Smooth muscle cell (in vitro differentiated cells): Measurements from ENCODE around the gene AEBP2. TPM values are rescaled to one million over a fixed set of nuclear protein-coding genes. Genes with fewer than 3 reads are reported as not detected.
"Not testable (repeated sequence)": the region's sequence is repeated elsewhere in the genome, so short reads cannot be mapped to it uniquely, and the experiment has no call there.

Experiments used
- DNase-seq: peaks from one replicate; lab custom pipeline; 2025; ENCODE audit not compliant: unreplicated experiment; lab: John Stamatoyannopoulos, UW
- H2AFZ ChIP-seq: fragments of 200-600 bp; sonication (generic); 2 replicates; pipeline ENCODE4 v1.6.0; 2016; ENCODE audit warnings: antibody characterized with exemption, low read depth, mild to moderate bottlenecking
- H3F3A ChIP-seq: fragments of 200-600 bp; sonication (generic); 2 replicates; pipeline ENCODE4 v1.6.0; 2017; ENCODE audit warnings: antibody characterized with exemption, low read depth
- H3K27ac ChIP-seq: fragments of 200-600 bp; sonication (generic); 2 replicates; pipeline ENCODE4 v1.5.1; 2016; ENCODE audit warnings: low read depth, mild to moderate bottlenecking
- H3K27me3 ChIP-seq: fragments of 200-600 bp; sonication (generic); 2 replicates; pipeline ENCODE4 v1.6.1; 2016; ENCODE audit warnings: low read depth, mild to moderate bottlenecking
- H3K36me3 ChIP-seq: fragments of 200-600 bp; sonication (generic); 2 replicates; pipeline ENCODE4 v1.5.1; 2016; ENCODE audit warnings: low read depth
- H3K4me1 ChIP-seq: fragments of 200-600 bp; sonication (generic); 2 replicates; pipeline ENCODE4 v1.5.1; 2016; ENCODE audit warnings: low read depth
- H3K4me2 ChIP-seq: fragments of 200-600 bp; sonication (generic); 2 replicates; pipeline ENCODE4 v1.6.0; 2016; ENCODE audit warnings: mild to moderate bottlenecking
- H3K4me3 ChIP-seq: fragments of 200-600 bp; sonication (generic); 2 replicates; pipeline ENCODE4 v1.5.1; 2016; ENCODE audit warnings: mild to moderate bottlenecking
- H3K79me2 ChIP-seq: fragments of 200-600 bp; sonication (generic); 2 replicates; pipeline ENCODE4 v1.6.0; 2016; ENCODE audit warnings: low read depth, mild to moderate bottlenecking
- H3K9ac ChIP-seq: fragments of 200-600 bp; sonication (generic); 2 replicates; pipeline ENCODE4 v1.6.0; 2016; ENCODE audit warnings: low read depth
- H3K9me3 ChIP-seq: fragments of 200-600 bp; sonication (generic); replicated peaks from 2 replicates; pipeline ENCODE4 v1.5.1; 2016; ENCODE audit warnings: low read depth
- H4K20me1 ChIP-seq: fragments of 200-600 bp; sonication (generic); 2 replicates; pipeline ENCODE4 v1.6.0; 2016; ENCODE audit warnings: low read depth
- WGBS: methylation state at CpG from one replicate; pipeline ENCODE4 v1.1.7; 2016; ENCODE audit warnings: low lambda C conversion rate; 5-methylcytosine and 5-hydroxymethylcytosine counted together
- polyA plus RNA-seq: library from polyadenylated mRNA; unstranded; fragments of >200 nt; fragmentation: Nextera tagmentation; extraction: Ambion mirVana; gene quantifications from 2 replicates; pipeline ENCODE4 v1.2.1, GENCODE V29; 2016
- total RNA-seq: library from RNA; depleted of rRNA; stranded (reverse); fragments of >200 nt; gene quantifications from 2 replicates; pipeline ENCODE4 v1.2.3, GENCODE V29; 2014
- TF ChIP-seq, protein P1 (sequence below): fragments of 200-600 bp; sonication (generic); IDR thresholded peaks from 2 replicates; pipeline ENCODE4 v1.5.1; 2017; ENCODE audit warnings: borderline replicate concordance, mild to moderate bottlenecking, antibody characterized with exemption; ENCODE audit not compliant: insufficient read depth, poor library complexity, severe bottlenecking

The AEBP2 gene, protein sequence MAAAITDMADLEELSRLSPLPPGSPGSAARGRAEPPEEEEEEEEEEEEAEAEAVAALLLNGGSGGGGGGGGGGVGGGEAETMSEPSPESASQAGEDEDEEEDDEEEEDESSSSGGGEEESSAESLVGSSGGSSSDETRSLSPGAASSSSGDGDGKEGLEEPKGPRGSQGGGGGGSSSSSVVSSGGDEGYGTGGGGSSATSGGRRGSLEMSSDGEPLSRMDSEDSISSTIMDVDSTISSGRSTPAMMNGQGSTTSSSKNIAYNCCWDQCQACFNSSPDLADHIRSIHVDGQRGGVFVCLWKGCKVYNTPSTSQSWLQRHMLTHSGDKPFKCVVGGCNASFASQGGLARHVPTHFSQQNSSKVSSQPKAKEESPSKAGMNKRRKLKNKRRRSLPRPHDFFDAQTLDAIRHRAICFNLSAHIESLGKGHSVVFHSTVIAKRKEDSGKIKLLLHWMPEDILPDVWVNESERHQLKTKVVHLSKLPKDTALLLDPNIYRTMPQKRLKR
- total RNA-seq = 23.3 and 24.5 TPM in 2 replicates
- polyA plus RNA-seq = 7.4 and 7.6 TPM in 2 replicates

DNA sequence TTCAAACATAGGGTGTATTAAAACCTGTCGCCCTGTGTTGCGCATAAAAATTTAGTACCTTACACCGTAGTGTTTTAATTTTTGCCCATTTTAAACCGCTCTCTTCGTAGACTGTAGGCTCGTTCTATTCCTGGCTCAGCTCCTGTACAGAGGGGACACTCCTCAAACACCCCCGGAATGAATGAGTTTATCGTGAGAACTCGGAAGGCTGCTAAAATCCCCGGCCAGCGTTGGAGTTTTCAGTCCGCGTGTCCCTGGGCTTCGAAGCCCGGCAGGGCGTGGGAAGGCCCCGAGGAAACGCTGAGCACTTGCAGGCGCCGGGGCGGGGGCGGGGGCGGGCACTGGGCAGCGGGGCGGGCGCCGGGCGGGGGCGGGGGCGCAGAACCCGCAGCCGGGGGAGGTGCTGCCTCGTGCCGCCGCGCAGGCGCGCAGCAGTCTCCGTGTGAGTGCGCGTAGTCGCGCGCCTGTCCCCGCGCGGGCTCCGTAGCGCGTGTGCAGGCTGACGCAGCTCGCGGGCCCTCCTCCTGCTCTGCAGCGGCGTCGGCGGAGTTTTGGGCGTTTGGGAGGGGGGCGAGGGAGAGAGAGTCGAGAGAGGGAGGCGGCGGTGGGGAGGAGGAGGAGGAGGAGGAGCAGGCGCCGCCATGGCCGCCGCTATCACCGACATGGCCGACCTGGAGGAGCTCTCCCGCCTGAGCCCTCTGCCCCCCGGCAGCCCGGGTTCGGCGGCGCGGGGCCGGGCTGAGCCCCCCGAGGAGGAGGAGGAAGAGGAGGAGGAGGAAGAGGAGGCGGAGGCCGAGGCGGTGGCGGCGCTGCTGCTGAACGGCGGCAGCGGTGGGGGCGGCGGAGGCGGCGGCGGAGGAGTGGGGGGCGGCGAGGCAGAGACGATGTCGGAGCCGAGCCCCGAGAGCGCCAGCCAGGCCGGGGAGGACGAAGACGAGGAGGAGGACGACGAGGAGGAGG lies at the start of gene AEBP2:
Gene AEBP2 (plus strand): TSS at position 434 of the 960 bp plus-strand sequence. CDS start 208 bp downstream, at position 642.
- H3K79me2 ChIP-seq = peaks cover 47% of the 10 kb centered on the region
- TF ChIP-seq, protein P1, sequence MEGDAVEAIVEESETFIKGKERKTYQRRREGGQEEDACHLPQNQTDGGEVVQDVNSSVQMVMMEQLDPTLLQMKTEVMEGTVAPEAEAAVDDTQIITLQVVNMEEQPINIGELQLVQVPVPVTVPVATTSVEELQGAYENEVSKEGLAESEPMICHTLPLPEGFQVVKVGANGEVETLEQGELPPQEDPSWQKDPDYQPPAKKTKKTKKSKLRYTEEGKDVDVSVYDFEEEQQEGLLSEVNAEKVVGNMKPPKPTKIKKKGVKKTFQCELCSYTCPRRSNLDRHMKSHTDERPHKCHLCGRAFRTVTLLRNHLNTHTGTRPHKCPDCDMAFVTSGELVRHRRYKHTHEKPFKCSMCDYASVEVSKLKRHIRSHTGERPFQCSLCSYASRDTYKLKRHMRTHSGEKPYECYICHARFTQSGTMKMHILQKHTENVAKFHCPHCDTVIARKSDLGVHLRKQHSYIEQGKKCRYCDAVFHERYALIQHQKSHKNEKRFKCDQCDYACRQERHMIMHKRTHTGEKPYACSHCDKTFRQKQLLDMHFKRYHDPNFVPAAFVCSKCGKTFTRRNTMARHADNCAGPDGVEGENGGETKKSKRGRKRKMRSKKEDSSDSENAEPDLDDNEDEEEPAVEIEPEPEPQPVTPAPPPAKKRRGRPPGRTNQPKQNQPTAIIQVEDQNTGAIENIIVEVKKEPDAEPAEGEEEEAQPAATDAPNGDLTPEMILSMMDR = no peak
- peaks cover 29% of the 10 kb centered on the region for H3K4me1 ChIP-seq
- H3K4me2 ChIP-seq = peak within 1 kb of the TSS; percentile 100
- DNase-seq = peak; percentile 75
- H3K9me3 ChIP-seq = no peaks in the 10 kb centered on the region
- peak within 1 kb of the TSS; percentile 86 for H3K27ac ChIP-seq
- peaks cover 41% of the 10 kb centered on the region for H4K20me1 ChIP-seq
- peak within 1 kb of the TSS; percentile 98 for H3K9ac ChIP-seq
- no peaks in the 10 kb centered on the region for H3K36me3 ChIP-seq
- 7% methylated on average over 49 of the region's 102 CpGs for WGBS
- H3F3A ChIP-seq = peaks cover 6% of the 10 kb centered on the region
- peak within 1 kb of the TSS; percentile 97 for H3K4me3 ChIP-seq
- no peaks in the 10 kb centered on the region for H3K27me3 ChIP-seq
- peak within 1 kb of the TSS; percentile 96 for H2AFZ ChIP-seq

DNA sequence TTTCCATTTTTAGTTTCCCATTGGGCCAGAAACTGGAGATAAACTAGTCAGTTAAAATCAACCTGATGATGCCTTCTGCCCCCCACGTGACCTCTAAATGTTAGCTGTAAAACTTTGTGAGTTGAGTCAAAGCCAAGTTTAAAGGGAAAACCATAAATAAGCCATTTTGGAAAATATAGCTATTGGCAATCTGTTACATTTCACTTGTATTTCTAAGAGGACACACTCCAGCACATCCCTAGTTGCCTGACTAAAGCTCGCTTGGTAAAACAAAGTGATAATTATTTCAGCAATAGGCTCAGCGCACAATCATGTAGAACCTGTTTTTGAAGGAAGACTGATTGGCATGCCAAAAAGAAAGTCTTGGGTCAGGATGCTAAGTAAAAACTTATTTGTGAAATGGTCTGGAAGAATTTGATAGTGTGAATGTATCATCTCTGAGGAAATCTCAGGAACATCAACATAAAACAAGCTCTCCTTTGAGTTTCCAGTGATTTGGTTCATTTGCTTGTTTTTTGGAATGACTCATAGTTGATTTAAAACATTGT lies 49.2 kb upstream of the AEBP2 start:
- H3K4me1 ChIP-seq = no peaks in the 10 kb centered on the region
- H3K27me3 ChIP-seq = no peaks in the 10 kb centered on the region
- H3K9me3 ChIP-seq = no peaks in the 10 kb centered on the region
- no peak overlapping the region for H3K9ac ChIP-seq
- no peaks in the 10 kb centered on the region for H3F3A ChIP-seq
- H3K4me2 ChIP-seq = no peak overlapping the region
- H3K27ac ChIP-seq = no peak overlapping the region
- no peak overlapping the region for H2AFZ ChIP-seq
- WGBS = 82% methylated on average over 3 of the region's 3 CpGs
- H3K79me2 ChIP-seq = no peaks in the 10 kb centered on the region
- no peaks in the 10 kb centered on the region for H3K36me3 ChIP-seq
- no peak overlapping the region for H3K4me3 ChIP-seq
- no peaks in the 10 kb centered on the region for H4K20me1 ChIP-seq
- DNase-seq = no peak
- TF ChIP-seq, protein P1 = no peak

DNA sequence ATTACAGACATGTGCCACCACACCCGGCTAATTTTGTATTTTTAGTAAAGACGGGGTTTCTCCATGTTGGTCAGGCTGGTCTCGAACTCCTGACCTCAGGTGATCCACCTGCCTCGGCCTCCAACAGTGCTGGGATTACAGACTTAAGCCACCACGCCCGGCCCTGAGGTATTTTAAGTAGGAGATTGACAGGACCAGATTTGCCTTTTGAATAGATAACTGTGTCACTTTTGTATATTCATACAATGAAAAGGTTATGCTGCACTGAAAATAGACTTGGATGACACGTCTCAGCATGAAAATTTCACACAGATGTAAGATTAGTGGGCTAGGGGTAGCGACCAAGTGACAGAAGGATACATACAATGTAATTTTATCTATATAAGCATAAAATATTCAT lies 46.6 kb upstream of the AEBP2 start:
- not testable (repeated sequence) for DNase-seq, H3K9me3 ChIP-seq, H3K27me3 ChIP-seq, H3K27ac ChIP-seq, H3K4me3 ChIP-seq, H3K9ac ChIP-seq, H3K79me2 ChIP-seq, H2AFZ ChIP-seq, H4K20me1 ChIP-seq, H3F3A ChIP-seq, H3K36me3 ChIP-seq, H3K4me1 ChIP-seq, H3K4me2 ChIP-seq
- WGBS = 92% methylated on average over 8 of the region's 8 CpGs

DNA sequence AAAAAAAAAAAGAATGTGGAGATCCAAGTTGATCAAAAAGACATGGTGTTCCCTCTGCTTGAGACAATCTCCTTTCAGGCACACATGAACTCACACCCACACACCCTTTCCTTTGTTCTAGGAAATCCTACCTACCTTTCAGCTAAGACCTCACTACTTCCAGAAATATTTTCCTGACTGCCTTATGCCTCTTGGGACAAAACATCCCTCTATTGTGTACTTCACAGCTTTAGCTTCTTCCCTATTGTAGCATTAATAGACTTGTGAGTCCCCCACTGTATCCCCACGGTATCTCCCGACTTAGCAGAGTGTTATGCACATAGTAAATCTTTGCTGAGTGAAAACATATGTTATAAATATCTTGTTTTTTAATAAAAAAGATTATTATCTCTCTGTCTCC lies 44.9 kb upstream of the AEBP2 start:
- 86% methylated on average over 2 of the region's 2 CpGs for WGBS
- no peaks in the 10 kb centered on the region for H3K27me3 ChIP-seq
- no peak overlapping the region for H3K4me2 ChIP-seq
- no peaks in the 10 kb centered on the region for H3K36me3 ChIP-seq
- no peak overlapping the region for H3K4me3 ChIP-seq
- no peaks in the 10 kb centered on the region for H3K9me3 ChIP-seq
- H3F3A ChIP-seq = no peaks in the 10 kb centered on the region
- TF ChIP-seq, protein P1 = no peak
- no peaks in the 10 kb centered on the region for H3K79me2 ChIP-seq
- H3K4me1 ChIP-seq = no peaks in the 10 kb centered on the region
- no peak for DNase-seq
- no peak overlapping the region for H3K27ac ChIP-seq
- H2AFZ ChIP-seq = no peak overlapping the region
- H3K9ac ChIP-seq = no peak overlapping the region
- H4K20me1 ChIP-seq = no peaks in the 10 kb centered on the region
